H4 (cell line): Measurements from ENCODE around the gene GLT1D1. TPM values are rescaled to one million over a fixed set of nuclear protein-coding genes. Genes with fewer than 3 reads are reported as not detected.

Experiments
- DNase-seq: peaks from one replicate; pipeline ENCODE4 v3.0.0-alpha.2; 2015; ENCODE audit warnings: low spot score
- total RNA-seq: library from RNA; depleted of rRNA; stranded (reverse); fragments of >200 nt; shearing (Covaris generic); gene quantifications from 2 replicates; pipeline ENCODE4 v1.2.3, GENCODE V29; 2014; rRNA removed

Gene GLT1D1
- total RNA-seq, 1 experiment from 2014 or later = not detected

GRCh38 chr12:128995619-128996018, 142.3 kb downstream of the GLT1D1 start:
- DNase-seq = no peak

- no peak for DNase-seq
Observed at GRCh38 chr12:129001826-129002225, 148.5 kb downstream of the GLT1D1 start.

- DNase-seq = no peak
Observed at GRCh38 chr12:129002427-129002826, 149.1 kb downstream of the GLT1D1 start.

GRCh38 chr12:129005416-129005815, 152.1 kb downstream of the GLT1D1 start:
- DNase-seq = no peak

GRCh38 chr12:129005829-129006228, 152.6 kb downstream of the GLT1D1 start:
- no peak for DNase-seq

GRCh38 chr12:129009833-129010622, 156.8 kb downstream of the GLT1D1 start:
- DNase-seq = no peak

GRCh38 chr12:129016159-129016558, 162.9 kb downstream of the GLT1D1 start:
- DNase-seq = no peak

GRCh38 chr12:129025055-129025454, 171.8 kb downstream of the GLT1D1 start:
- DNase-seq = no peak

GRCh38 chr12:129028844-129029243, 175.6 kb downstream of the GLT1D1 start:
- no peak for DNase-seq

Other genes with a start within 250 kb of the GLT1D1 start
- gene SLC15A4, start 29.5 kb upstream of the GLT1D1 start, total RNA-seq = 9.9 and 14.6 TPM in 2 replicates